ENCODE results near the gene TAF7L.

TAF7L gene

GRCh38 chrX:101219116-101219863 is 71.8 kb downstream of the TAF7L start, which contains the start of gene DRP2:
DRP2 (plus strand) TSS chrX:101219786; CDS start chrX:101231648, 11,862 bp downstream.
- no peaks in the 10 kb centered on the region for H3K79me2 ChIP-seq (ENCODE audit: insufficient read depth, low read length)
- no peak within 1 kb of the TSS for H3K9ac ChIP-seq (ENCODE audit: low read length)
- H3K4me2 ChIP-seq (ENCODE audit: low read depth, low read length, poor library complexity, severe bottlenecking), result no peak within 1 kb of the TSS
- H3K27ac ChIP-seq (ENCODE audit: low read depth, low read length), result no peak within 1 kb of the TSS
- H3K9me3 ChIP-seq (ENCODE audit: insufficient read depth, low read length), result no peaks in the 10 kb centered on the region
- no peak within 1 kb of the TSS for H3K4me3 ChIP-seq (ENCODE audit: insufficient read depth, low read length, poor library complexity, severe bottlenecking)
- H3K9me2 ChIP-seq (replicated peaks; ENCODE audit: insufficient read depth, low read length), result no peaks in the 10 kb centered on the region
- no peak for TF ChIP-seq EZH2phosphoT487 (conservative IDR thresholded peaks at IDR 0.05; ENCODE audit: low read length)
- TF ChIP-seq, protein P1, sequence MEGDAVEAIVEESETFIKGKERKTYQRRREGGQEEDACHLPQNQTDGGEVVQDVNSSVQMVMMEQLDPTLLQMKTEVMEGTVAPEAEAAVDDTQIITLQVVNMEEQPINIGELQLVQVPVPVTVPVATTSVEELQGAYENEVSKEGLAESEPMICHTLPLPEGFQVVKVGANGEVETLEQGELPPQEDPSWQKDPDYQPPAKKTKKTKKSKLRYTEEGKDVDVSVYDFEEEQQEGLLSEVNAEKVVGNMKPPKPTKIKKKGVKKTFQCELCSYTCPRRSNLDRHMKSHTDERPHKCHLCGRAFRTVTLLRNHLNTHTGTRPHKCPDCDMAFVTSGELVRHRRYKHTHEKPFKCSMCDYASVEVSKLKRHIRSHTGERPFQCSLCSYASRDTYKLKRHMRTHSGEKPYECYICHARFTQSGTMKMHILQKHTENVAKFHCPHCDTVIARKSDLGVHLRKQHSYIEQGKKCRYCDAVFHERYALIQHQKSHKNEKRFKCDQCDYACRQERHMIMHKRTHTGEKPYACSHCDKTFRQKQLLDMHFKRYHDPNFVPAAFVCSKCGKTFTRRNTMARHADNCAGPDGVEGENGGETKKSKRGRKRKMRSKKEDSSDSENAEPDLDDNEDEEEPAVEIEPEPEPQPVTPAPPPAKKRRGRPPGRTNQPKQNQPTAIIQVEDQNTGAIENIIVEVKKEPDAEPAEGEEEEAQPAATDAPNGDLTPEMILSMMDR (IDR thresholded peaks at IDR 0.05; ENCODE audit: insufficient read depth, low read length, poor library complexity, severe bottlenecking), result no peak
- no peak within 1 kb of the TSS for H2AFZ ChIP-seq (ENCODE audit: low read depth, low read length, severe bottlenecking)
- no peaks in the 10 kb centered on the region for H3K36me3 ChIP-seq (ENCODE audit: low read length)
- no peaks in the 10 kb centered on the region for H4K20me1 ChIP-seq (ENCODE audit: low read depth, low read length)
- no peaks in the 10 kb centered on the region for H3F3A ChIP-seq (ENCODE audit: insufficient read depth)
- H3K27me3 ChIP-seq (ENCODE audit: low read length), result no peaks in the 10 kb centered on the region

Measured in SU-DHL-6 (cell line).